Left lung (tissue), 10 donors: ENCODE results near the gene KCNH8. TPM values are rescaled to one million over a fixed set of nuclear protein-coding genes. Genes with fewer than 3 reads are reported as not detected.

Experiments
- ATAC-seq: fragments of 200-7000 bp; cut with Tn5 transposase; one replicate; pipeline ENCODE4 v1.9.1; 2020; ENCODE audit warnings: moderate library complexity
- DNase-seq, 4 donors: peaks; one replicate each; pipeline ENCODE4 v3.0.0-alpha.2; 2013 to 2020
- H3K27ac ChIP-seq, 2 donors: fragments of 200-600 bp; sonication (generic) in 1 of 2; one replicate each; pipeline versions ENCODE4 v1.5.0 to v1.8.0; 2020 to 2021
- H3K27me3 ChIP-seq, 2 donors: fragments of 200-600 bp; sonication (generic) in 1 of 2; one replicate each; pipeline versions ENCODE4 v1.5.0 to v1.8.0; 2020 to 2021
- H3K36me3 ChIP-seq, 2 donors: fragments of 200-600 bp; sonication (generic) in 1 of 2; one replicate each; pipeline versions ENCODE4 v1.5.0 to v1.8.0; 2020 to 2021
- H3K4me1 ChIP-seq, 2 donors: fragments of 200-600 bp; one replicate each; pipeline ENCODE4 v1.8.0; 2021
- H3K4me3 ChIP-seq, 2 donors: fragments of 200-600 bp; sonication (generic) in 1 of 2; one replicate each; pipeline versions ENCODE4 v1.5.0 to v1.8.0; 2020 to 2021; ENCODE audit warnings: mild to moderate bottlenecking in 1 of 2
- H3K9me3 ChIP-seq, 2 donors: fragments of 200-600 bp; sonication (generic) in 1 of 2; one replicate each; pipeline versions ENCODE4 v1.5.0 to v1.8.0; 2020 to 2021
- CTCF ChIP-seq, 2 donors: fragments of 200-600 bp; sonication (generic) in 1 of 2; IDR thresholded peaks; one replicate each; pipeline versions ENCODE4 v1.5.0 to v1.8.0; 2021; ENCODE audit warnings: antibody characterized with exemption in 2 of 2
- intact Hi-C, 2 donors: fragments of 100-400 bp; cut with DNase I; formaldehyde crosslinking; loops; one replicate each; pipeline versions ENCODE4 v1.11.2 to v1.14.2; 2022
- polyA plus RNA-seq, 6 donors: library from polyadenylated mRNA; unstranded; fragments of 120-200 nt; gene quantifications; one replicate each; pipeline ENCODE4 v1.2.1, GENCODE V29; 2013; ENCODE audit not compliant: insufficient read length in 6 of 6
- total RNA-seq, 2 donors: library from RNA; stranded (reverse); fragmentation: NEBNext Ultra II Directional; extraction: Animal tissue kit (Norgen Biotek cat#: 25700); gene quantifications; one replicate each; pipeline ENCODE4 v1.2.1, GENCODE V29; 2021
- donor health status: DM: no; HTN: yes; CAD: no.
- donor health status: DM: no; HTN: no; CAD: no.

The KCNH8 gene
- total and polyA plus RNA-seq, 8 donors = 0.12 to 3.0 (median 2.1) TPM

- ATAC-seq (no peak), DNase-seq (peak in 1 of 4 donors; percentile 13)
- Histone ChIP-seq H3K27ac (no peak overlapping the region), H3K36me3 (no peaks in the 10 kb centered on the region), H3K4me3 (no peak overlapping the region), H3K9me3 (peaks cover 0 to 11% of the 10 kb centered on the region in 2 donors), H3K4me1 (no peaks in the 10 kb centered on the region), H3K27me3 (no peaks in the 10 kb centered on the region)
- intact Hi-C loops = no loop called here
- TF ChIP-seq CTCF (IDR thresholded peaks at IDR 0.05) = no peak
These were observed 309.1 kb downstream of the KCNH8 start for GRCh38 chr3:19457449-19457848.

GRCh38 chr3:19467761-19468160 lies 319.5 kb downstream of the KCNH8 start:
- ATAC-seq (no peak), DNase-seq (no peak)
- Histone ChIP-seq H3K27ac (no peak overlapping the region), H3K4me3 (no peak overlapping the region), H3K27me3 (no peaks in the 10 kb centered on the region), H3K9me3 (peaks cover 0 to 7% of the 10 kb centered on the region in 2 donors), H3K36me3 (no peaks in the 10 kb centered on the region), H3K4me1 (no peaks in the 10 kb centered on the region)
- no peak for TF ChIP-seq CTCF (IDR thresholded peaks at IDR 0.05)
- intact Hi-C loops = no loop called here

GRCh38 chr3:19471138-19471537 lies 322.8 kb downstream of the KCNH8 start:
- no peak for TF ChIP-seq CTCF (IDR thresholded peaks at IDR 0.05)
- H3K27ac ChIP-seq = no peak overlapping the region
- H3K4me3 ChIP-seq = no peak overlapping the region
- H3K36me3 ChIP-seq = no peaks in the 10 kb centered on the region
- no peak for ATAC-seq
- intact Hi-C loops = no loop called here
- no peak for DNase-seq
- H3K9me3 ChIP-seq = no peaks in the 10 kb centered on the region
- no peaks in the 10 kb centered on the region for H3K4me1 ChIP-seq
- H3K27me3 ChIP-seq = no peaks in the 10 kb centered on the region

- no peak overlapping the region for H3K4me3 ChIP-seq
- TF ChIP-seq CTCF (IDR thresholded peaks at IDR 0.05) = no peak
- DNase-seq (no peak), ATAC-seq (no peak)
- no peaks in the 10 kb centered on the region for H3K4me1 ChIP-seq
- H3K27me3 ChIP-seq = no peaks in the 10 kb centered on the region
- no peaks in the 10 kb centered on the region for H3K9me3 ChIP-seq
- H3K36me3 ChIP-seq = no peaks in the 10 kb centered on the region
- intact Hi-C loops = no loop called here
- H3K27ac ChIP-seq = no peak overlapping the region
These were observed 325.8 kb downstream of the KCNH8 start for GRCh38 chr3:19473971-19474580.

GRCh38 chr3:19476281-19476680 lies 328.0 kb downstream of the KCNH8 start:
- Histone ChIP-seq H3K36me3 (no peaks in the 10 kb centered on the region), H3K27me3 (no peaks in the 10 kb centered on the region), H3K27ac (no peak overlapping the region), H3K4me1 (no peaks in the 10 kb centered on the region), H3K4me3 (no peak overlapping the region), H3K9me3 (no peaks in the 10 kb centered on the region)
- TF ChIP-seq CTCF (IDR thresholded peaks at IDR 0.05) = no peak
- no peak for DNase-seq
- ATAC-seq = no peak
- intact Hi-C loops = no loop called here
